SK-N-SH (cell line): ENCODE data around the gene ZKSCAN3.

Experiments used
- CTCF ChIP-seq: fragments of 200-600 bp; sonication (generic); IDR thresholded peaks from 2 replicates; pipeline ENCODE4 v1.6.1; 2017; ENCODE audit warnings: antibody characterized with exemption, mild to moderate bottlenecking, moderate library complexity
- GATA2 ChIP-seq: sonication (generic); formaldehyde crosslinking; IDR thresholded peaks from 2 replicates; pipeline ENCODE4 v1.5.0; 2020; ENCODE audit warnings: mild to moderate bottlenecking, missing genetic modification reagents
- JUND ChIP-seq: IDR thresholded peaks from 2 replicates; pipeline ENCODE4 v1.4.0; 2012
- TAF1 ChIP-seq: IDR thresholded peaks from 2 replicates; pipeline ENCODE4 v1.6.1; 2012; ENCODE audit warnings: low read depth, mild to moderate bottlenecking, low read length, moderate library complexity, borderline replicate concordance
- ZBTB33 ChIP-seq: IDR thresholded peaks from 2 replicates; pipeline ENCODE4 v1.4.0; 2012; ENCODE audit warnings: low read depth, borderline replicate concordance

GRCh38 chr6:28377879-28378278 is 28.1 kb downstream of the ZKSCAN3 start:
- no peak for TF ChIP-seq CTCF
- no peak for TF ChIP-seq JUND
- no peak for TF ChIP-seq TAF1
- TF ChIP-seq GATA2 (CRISPR knock-in tag) = no peak
- TF ChIP-seq ZBTB33 = no peak
